Activated CD4-positive, alpha-beta T cell treated with anti-CD3 and anti-CD28 coated beads, Interleukin-2, amount 10 ng/mL, durations not matched to agents 24 days and 14 days (primary cell): ENCODE results near the gene PLA2R1. TPM values are rescaled to one million over a fixed set of nuclear protein-coding genes. Genes with fewer than 3 reads are reported as not detected.
A peak's percentile ranks its signal among the peaks of the same experiment; 100 is the strongest.
"Not testable (repeated sequence)": the region's sequence is repeated elsewhere in the genome, so short reads cannot be mapped to it uniquely, and the experiment has no call there.

Source experiments
- DNase-seq: peaks from one replicate; pipeline ENCODE4 v3.0.0; 2022
- H3K27ac Mint-ChIP-seq: one replicate; pipeline ENCODE4 v1.8.0; 2022; ENCODE audit warnings: mild to moderate bottlenecking, mixed read lengths
- H3K27me3 Mint-ChIP-seq: one replicate; pipeline ENCODE4 v1.8.0; 2022; ENCODE audit warnings: mixed read lengths
- H3K36me3 Mint-ChIP-seq: one replicate; pipeline ENCODE4 v1.8.0; 2022; ENCODE audit warnings: low read depth, mild to moderate bottlenecking, mixed read lengths
- H3K4me1 Mint-ChIP-seq: one replicate; pipeline ENCODE4 v1.8.0; 2021; ENCODE audit warnings: mixed read lengths
- H3K4me3 Mint-ChIP-seq: one replicate; pipeline ENCODE4 v1.8.0; 2022; ENCODE audit warnings: mild to moderate bottlenecking, moderate library complexity, mixed read lengths
- H3K9me3 Mint-ChIP-seq: one replicate; pipeline ENCODE4 v1.8.0; 2021; ENCODE audit warnings: mixed read lengths
- intact Hi-C: fragments of 100-400 bp; cut with micrococcal nuclease; formaldehyde crosslinking; loops from one replicate; pipeline ENCODE4 v1.15.1; 2023
- total RNA-seq: library from RNA; stranded (reverse); gene quantifications from 2 replicates; pipeline ENCODE4 v1.2.3, GENCODE V29; 2022

PLA2R1 gene
- total RNA-seq, 1 donor from 2014 or later: not detected

GRCh38 chr2:160054984-160055725 lies 7.3 kb downstream of the PLA2R1 start:
- no peaks in the 10 kb centered on the region for H3K9me3 Mint-ChIP-seq
- intact Hi-C loops: no loop called here
- H3K4me1 Mint-ChIP-seq: no peaks in the 10 kb centered on the region
- no peaks in the 10 kb centered on the region for H3K36me3 Mint-ChIP-seq
- H3K27me3 Mint-ChIP-seq: peaks cover 32% of the 10 kb centered on the region
- H3K4me3 Mint-ChIP-seq: no peak overlapping the region
- H3K27ac Mint-ChIP-seq: no peak overlapping the region
- DNase-seq: no peak

DNA sequence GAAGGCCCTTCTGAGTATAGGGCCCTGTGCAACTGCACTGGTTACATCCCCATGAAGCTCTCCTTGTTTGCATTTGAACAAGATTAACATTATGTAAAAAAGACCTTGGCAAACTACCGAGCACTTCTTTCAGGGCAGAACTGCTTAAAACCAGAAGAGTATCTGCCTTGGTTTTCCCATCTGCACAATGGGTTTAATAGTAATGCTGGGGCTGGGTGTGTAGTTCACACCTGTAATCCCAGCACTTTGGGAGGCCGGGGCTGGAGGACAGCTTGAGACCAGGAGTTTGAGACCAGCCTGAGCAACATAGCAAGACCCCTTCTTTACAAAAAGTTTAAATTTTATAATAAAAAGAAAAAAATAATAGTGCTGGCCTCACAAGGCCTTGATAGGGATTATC lies 8.5 kb downstream of the PLA2R1 start:
- intact Hi-C loops: no loop called here
- no peak for DNase-seq
- Mint-ChIP-seq H3K27ac (no peak overlapping the region), H3K36me3 (no peaks in the 10 kb centered on the region), H3K4me1 (no peaks in the 10 kb centered on the region), H3K4me3 (no peak overlapping the region), H3K9me3 (no peaks in the 10 kb centered on the region), H3K27me3 (peaks cover 25% of the 10 kb centered on the region)

- no peaks in the 10 kb centered on the region for H3K9me3 Mint-ChIP-seq
- H3K27me3 Mint-ChIP-seq: peaks cover 20% of the 10 kb centered on the region
Observed at GRCh38 chr2:160052531-160052930, 9.9 kb downstream of the PLA2R1 start.

DNA sequence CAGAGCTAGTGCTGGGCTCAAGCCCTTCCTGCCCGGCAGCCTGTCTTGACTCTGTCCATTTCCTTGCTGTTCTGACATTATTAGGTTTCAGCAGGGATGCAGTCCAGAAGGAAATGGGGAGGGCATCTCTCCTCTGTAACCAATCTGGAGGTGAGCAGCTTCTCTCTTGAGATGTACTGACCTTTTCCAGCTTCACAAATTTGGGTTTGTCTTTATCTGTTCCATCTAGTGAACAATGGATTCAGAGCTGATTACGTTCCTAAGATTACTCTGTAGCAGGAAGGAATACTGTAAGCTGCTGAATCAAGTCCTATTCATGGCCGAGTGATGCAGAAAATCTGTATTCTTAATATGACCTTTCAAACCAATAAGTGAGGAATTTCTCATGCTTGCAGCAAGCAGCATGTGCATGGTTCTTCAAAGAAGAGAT lies 11.0 kb downstream of the PLA2R1 start:
- no peak overlapping the region for H3K27ac Mint-ChIP-seq
- H3K4me1 Mint-ChIP-seq: no peaks in the 10 kb centered on the region
- H3K4me3 Mint-ChIP-seq: no peak overlapping the region
- intact Hi-C loops: no loop called here
- H3K36me3 Mint-ChIP-seq: no peaks in the 10 kb centered on the region
- DNase-seq: no peak
- peaks cover 17% of the 10 kb centered on the region for H3K27me3 Mint-ChIP-seq
- no peaks in the 10 kb centered on the region for H3K9me3 Mint-ChIP-seq

More at GRCh38 chr2:160052531-160052930, 9.9 kb downstream of the PLA2R1 start:
- DNase-seq: no peak
- H3K27ac Mint-ChIP-seq: no peak overlapping the region
- intact Hi-C loops: no loop called here
- no peak overlapping the region for H3K4me3 Mint-ChIP-seq
- H3K4me1 Mint-ChIP-seq: no peaks in the 10 kb centered on the region
- H3K36me3 Mint-ChIP-seq: no peaks in the 10 kb centered on the region

GRCh38 chr2:160050147-160050546 lies 12.3 kb downstream of the PLA2R1 start:
- H3K27me3 Mint-ChIP-seq: peaks cover 17% of the 10 kb centered on the region
- no peak overlapping the region for H3K4me3 Mint-ChIP-seq
- no peak overlapping the region for H3K27ac Mint-ChIP-seq
- intact Hi-C loops: no loop called here
- no peaks in the 10 kb centered on the region for H3K9me3 Mint-ChIP-seq
- H3K36me3 Mint-ChIP-seq: no peaks in the 10 kb centered on the region
- no peaks in the 10 kb centered on the region for H3K4me1 Mint-ChIP-seq
- peak; percentile 43 for DNase-seq

DNA sequence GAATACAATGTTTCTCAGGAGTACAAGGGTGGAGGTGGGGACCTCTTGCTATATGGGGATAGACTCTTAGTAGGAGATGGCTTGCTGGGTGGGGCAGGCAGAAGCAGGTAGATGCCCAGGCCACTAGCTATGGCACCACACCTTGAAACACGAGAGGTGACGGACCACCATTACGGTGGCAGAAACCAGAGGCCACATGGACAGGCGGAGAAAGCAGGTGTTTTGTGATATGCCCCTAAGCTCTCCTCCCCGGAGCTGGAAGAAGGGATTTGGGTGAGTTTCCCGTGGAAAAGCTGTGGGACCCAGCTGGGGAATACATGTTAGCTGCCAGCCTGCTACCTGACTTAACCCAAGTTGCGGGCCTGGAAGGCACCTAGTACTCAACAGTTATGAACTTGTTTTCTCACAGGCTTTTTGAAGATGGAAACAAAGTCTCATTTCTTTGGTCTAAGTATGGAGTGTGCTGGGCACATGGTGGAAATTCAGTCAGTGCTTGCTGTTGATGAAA lies 16.7 kb downstream of the PLA2R1 start:
- H3K4me3 Mint-ChIP-seq: no peak overlapping the region
- H3K9me3 Mint-ChIP-seq: no peaks in the 10 kb centered on the region
- DNase-seq: no peak
- peaks cover 9% of the 10 kb centered on the region for H3K27me3 Mint-ChIP-seq
- no peaks in the 10 kb centered on the region for H3K36me3 Mint-ChIP-seq
- peaks cover 2% of the 10 kb centered on the region for H3K4me1 Mint-ChIP-seq
- no peak overlapping the region for H3K27ac Mint-ChIP-seq
- intact Hi-C loops: no loop called here

DNA sequence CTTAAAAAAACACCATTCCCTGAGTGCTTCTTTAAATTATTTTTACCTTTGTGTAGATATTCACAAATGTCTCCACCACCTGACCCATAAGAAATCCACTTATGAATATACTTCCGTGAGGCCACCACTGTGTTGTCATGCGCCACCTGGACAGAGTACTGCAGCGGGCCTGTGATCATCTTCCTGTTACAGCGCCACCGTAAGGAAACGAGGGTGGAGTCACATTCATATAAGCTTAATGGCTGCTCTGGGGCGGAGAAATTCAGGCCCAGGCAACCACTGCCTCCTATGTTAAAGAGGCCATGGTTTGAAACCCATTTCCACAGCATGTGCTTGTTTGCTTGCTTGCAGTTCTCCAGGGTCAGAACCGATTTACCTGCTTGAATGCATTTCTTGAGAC lies 17.7 kb downstream of the PLA2R1 start:
- H3K27me3 Mint-ChIP-seq: peaks cover 9% of the 10 kb centered on the region
- no peak for DNase-seq
- H3K9me3 Mint-ChIP-seq: no peaks in the 10 kb centered on the region
- H3K27ac Mint-ChIP-seq: no peak overlapping the region
- no peaks in the 10 kb centered on the region for H3K36me3 Mint-ChIP-seq
- no peak overlapping the region for H3K4me3 Mint-ChIP-seq
- peaks cover 2% of the 10 kb centered on the region for H3K4me1 Mint-ChIP-seq
- intact Hi-C loops: no loop called here

GRCh38 chr2:160043265-160043664 lies 19.1 kb downstream of the PLA2R1 start:
- intact Hi-C loops: no loop called here
- no peak overlapping the region for H3K4me3 Mint-ChIP-seq
- H3K36me3 Mint-ChIP-seq: no peaks in the 10 kb centered on the region
- no peaks in the 10 kb centered on the region for H3K9me3 Mint-ChIP-seq
- no peak for DNase-seq
- H3K27ac Mint-ChIP-seq: no peak overlapping the region
- H3K27me3 Mint-ChIP-seq: peaks cover 9% of the 10 kb centered on the region
- H3K4me1 Mint-ChIP-seq: peaks cover 2% of the 10 kb centered on the region

- no peak for DNase-seq
- Mint-ChIP-seq H3K27me3 (peaks cover 9% of the 10 kb centered on the region), H3K4me1 (peaks cover 2% of the 10 kb centered on the region), H3K4me3 (no peak overlapping the region), H3K36me3 (no peaks in the 10 kb centered on the region), H3K27ac (no peak overlapping the region), H3K9me3 (no peaks in the 10 kb centered on the region)
- intact Hi-C loops: loop anchor here (1.0 kb wide), 2 partner anchors 163 to 182 kb away; no protein-coding TSS in a partner anchor
Observed at GRCh38 chr2:160042054-160042453, 20.4 kb downstream of the PLA2R1 start.

DNA sequence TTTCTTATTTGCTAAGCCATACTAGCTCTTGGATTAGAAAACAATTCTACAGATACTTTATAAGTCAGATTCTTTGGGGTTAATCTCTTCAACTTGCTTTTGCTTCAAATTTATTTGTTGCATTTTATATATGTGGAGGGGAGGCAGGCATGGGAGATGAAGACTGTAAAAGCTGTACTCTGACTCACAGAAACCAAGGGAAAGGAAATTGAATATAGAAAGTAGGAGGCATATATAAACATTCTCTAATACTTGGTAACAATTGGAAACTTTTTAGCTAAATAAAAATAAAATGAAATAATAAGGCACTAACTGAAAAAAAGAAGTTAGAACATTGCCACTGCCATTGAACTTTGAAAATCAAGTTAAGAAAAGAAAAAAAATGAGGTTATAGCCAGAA lies 21.3 kb downstream of the PLA2R1 start:
- no peaks in the 10 kb centered on the region for H3K36me3 Mint-ChIP-seq
- H3K9me3 Mint-ChIP-seq: no peaks in the 10 kb centered on the region
- peaks cover 2% of the 10 kb centered on the region for H3K4me1 Mint-ChIP-seq
- no peak for DNase-seq
- intact Hi-C loops: no loop called here
- H3K27ac Mint-ChIP-seq: no peak overlapping the region
- no peak overlapping the region for H3K4me3 Mint-ChIP-seq
- H3K27me3 Mint-ChIP-seq: peaks cover 9% of the 10 kb centered on the region

- H3K36me3 Mint-ChIP-seq: no peaks in the 10 kb centered on the region
- H3K9me3 Mint-ChIP-seq: no peaks in the 10 kb centered on the region
- H3K4me1 Mint-ChIP-seq: peaks cover 2% of the 10 kb centered on the region
- no peak overlapping the region for H3K27ac Mint-ChIP-seq
- no peak for DNase-seq
- no peak overlapping the region for H3K4me3 Mint-ChIP-seq
- intact Hi-C loops: no loop called here
- H3K27me3 Mint-ChIP-seq: peaks cover 10% of the 10 kb centered on the region
Observed at GRCh38 chr2:160039166-160039903, 23.1 kb downstream of the PLA2R1 start.

- DNase-seq, H3K9me3 Mint-ChIP-seq, H3K4me3 Mint-ChIP-seq, H3K4me1 Mint-ChIP-seq, H3K36me3 Mint-ChIP-seq, H3K27ac Mint-ChIP-seq, intact Hi-C loops: not testable (repeated sequence)
- peaks cover 12% of the 10 kb centered on the region for H3K27me3 Mint-ChIP-seq
Observed at GRCh38 chr2:160038662-160039061, 23.8 kb downstream of the PLA2R1 start.

DNA sequence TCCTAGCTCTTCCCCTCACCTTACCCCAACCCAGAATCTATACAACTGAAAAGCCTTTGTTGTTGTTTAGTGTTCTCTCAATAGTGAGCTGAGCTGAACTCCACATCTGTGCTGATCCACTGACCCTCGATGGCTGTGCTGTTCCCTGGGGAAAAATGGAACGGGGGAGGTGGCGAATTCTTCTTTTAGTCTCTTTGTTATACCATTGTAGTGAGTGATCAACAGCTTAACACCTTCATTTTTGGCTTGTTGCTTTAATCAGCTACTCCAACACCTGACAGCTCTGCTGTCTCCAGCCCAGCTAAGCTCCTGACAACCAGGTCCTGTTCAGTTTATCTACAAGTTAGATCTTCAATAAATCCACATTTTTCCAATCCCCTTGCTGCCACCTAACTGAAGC lies 25.7 kb downstream of the PLA2R1 start:
- Mint-ChIP-seq H3K27ac (no peak overlapping the region), H3K27me3 (peaks cover 9% of the 10 kb centered on the region), H3K9me3 (no peaks in the 10 kb centered on the region), H3K4me3 (no peak overlapping the region), H3K36me3 (no peaks in the 10 kb centered on the region), H3K4me1 (peaks cover 2% of the 10 kb centered on the region)
- intact Hi-C loops: no loop called here
- DNase-seq: no peak

GRCh38 chr2:160035125-160035524 lies 27.3 kb downstream of the PLA2R1 start:
- H3K4me1 Mint-ChIP-seq: no peaks in the 10 kb centered on the region
- no peak overlapping the region for H3K27ac Mint-ChIP-seq
- H3K36me3 Mint-ChIP-seq: no peaks in the 10 kb centered on the region
- intact Hi-C loops: no loop called here
- DNase-seq: no peak
- H3K4me3 Mint-ChIP-seq: no peak overlapping the region
- peaks cover 4% of the 10 kb centered on the region for H3K27me3 Mint-ChIP-seq
- H3K9me3 Mint-ChIP-seq: no peaks in the 10 kb centered on the region
